GM12878 (cell line): ENCODE measurements around the gene ADGRF1.

Experiments
- FOS ChIP-seq: IDR thresholded peaks from 3 replicates; pipeline ENCODE4 v1.6.1; 2011; ENCODE audit warnings: borderline replicate concordance; ENCODE audit not compliant: insufficient read length; ENCODE audit errors: extremely low read depth
- POLR2A ChIP-seq: IDR thresholded peaks from 2 replicates; pipeline ENCODE4 v1.6.1; 2011; ENCODE audit warnings: low read depth, mild to moderate bottlenecking, low read length
- POLR2AphosphoS5 ChIP-seq: IDR thresholded peaks from 2 replicates; pipeline ENCODE4 v1.6.1; 2011; ENCODE audit warnings: mild to moderate bottlenecking, low read length, inconsistent platforms
- SP1 ChIP-seq: IDR thresholded peaks from one replicate; pipeline ENCODE4 v1.6.1; 2011; ENCODE audit warnings: low read depth, low read length
- ZBED1 ChIP-seq: IDR thresholded peaks from 2 replicates; pipeline ENCODE4 v1.6.1; 2016; ENCODE audit warnings: borderline replicate concordance
- TF ChIP-seq, protein P1 (sequence below), 3 experiments: IDR thresholded peaks in 2 of 3; conservative IDR thresholded peaks in 1 of 3; 2 replicates each; pipeline ENCODE4 v1.5.1; 2011; ENCODE audit warnings: low read depth in 3 of 3, low read length in 3 of 3, mild to moderate bottlenecking in 3 of 3, control low read depth in 2 of 3, moderate library complexity in 2 of 3, inconsistent platforms in 1 of 3, mixed read lengths in 1 of 3; ENCODE audit not compliant: control insufficient read depth in 2 of 3, insufficient read depth in 1 of 3; ENCODE audit errors: extremely low read depth in 1 of 3

GRCh38 chr6:46974786-46975185 lies 67.3 kb downstream of the ADGRF1 start:
- TF ChIP-seq SP1 (no peak), FOS (no peak), POLR2A (no peak), ZBED1 (no peak), POLR2AphosphoS5 (no peak)
- TF ChIP-seq, protein P1, sequence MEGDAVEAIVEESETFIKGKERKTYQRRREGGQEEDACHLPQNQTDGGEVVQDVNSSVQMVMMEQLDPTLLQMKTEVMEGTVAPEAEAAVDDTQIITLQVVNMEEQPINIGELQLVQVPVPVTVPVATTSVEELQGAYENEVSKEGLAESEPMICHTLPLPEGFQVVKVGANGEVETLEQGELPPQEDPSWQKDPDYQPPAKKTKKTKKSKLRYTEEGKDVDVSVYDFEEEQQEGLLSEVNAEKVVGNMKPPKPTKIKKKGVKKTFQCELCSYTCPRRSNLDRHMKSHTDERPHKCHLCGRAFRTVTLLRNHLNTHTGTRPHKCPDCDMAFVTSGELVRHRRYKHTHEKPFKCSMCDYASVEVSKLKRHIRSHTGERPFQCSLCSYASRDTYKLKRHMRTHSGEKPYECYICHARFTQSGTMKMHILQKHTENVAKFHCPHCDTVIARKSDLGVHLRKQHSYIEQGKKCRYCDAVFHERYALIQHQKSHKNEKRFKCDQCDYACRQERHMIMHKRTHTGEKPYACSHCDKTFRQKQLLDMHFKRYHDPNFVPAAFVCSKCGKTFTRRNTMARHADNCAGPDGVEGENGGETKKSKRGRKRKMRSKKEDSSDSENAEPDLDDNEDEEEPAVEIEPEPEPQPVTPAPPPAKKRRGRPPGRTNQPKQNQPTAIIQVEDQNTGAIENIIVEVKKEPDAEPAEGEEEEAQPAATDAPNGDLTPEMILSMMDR (IDR thresholded peaks at IDR 0.05 in 2 of 3, conservative IDR thresholded peaks at IDR 0.05 in 1 of 3; ENCODE audit: control insufficient read depth in 2 of 3, extremely low read depth in 1 of 3, insufficient read depth in 1 of 3, low read depth in 3 of 3, low read length in 3 of 3): no peak
